HG02970 (cell line): Measurements from ENCODE around the gene SLAMF6.
A peak's percentile ranks its signal among the peaks of the same experiment; 100 is the strongest.

Experiments
- ATAC-seq: cut with Tn5 transposase; IDR thresholded peaks from one replicate; pipeline ENCODE4 v1.9.1; 2021; ENCODE audit warnings: mild to moderate bottlenecking, moderate library complexity, moderate number of reproducible peaks; ENCODE audit not compliant: unreplicated experiment, low FRiP score

SLAMF6 gene

DNA sequence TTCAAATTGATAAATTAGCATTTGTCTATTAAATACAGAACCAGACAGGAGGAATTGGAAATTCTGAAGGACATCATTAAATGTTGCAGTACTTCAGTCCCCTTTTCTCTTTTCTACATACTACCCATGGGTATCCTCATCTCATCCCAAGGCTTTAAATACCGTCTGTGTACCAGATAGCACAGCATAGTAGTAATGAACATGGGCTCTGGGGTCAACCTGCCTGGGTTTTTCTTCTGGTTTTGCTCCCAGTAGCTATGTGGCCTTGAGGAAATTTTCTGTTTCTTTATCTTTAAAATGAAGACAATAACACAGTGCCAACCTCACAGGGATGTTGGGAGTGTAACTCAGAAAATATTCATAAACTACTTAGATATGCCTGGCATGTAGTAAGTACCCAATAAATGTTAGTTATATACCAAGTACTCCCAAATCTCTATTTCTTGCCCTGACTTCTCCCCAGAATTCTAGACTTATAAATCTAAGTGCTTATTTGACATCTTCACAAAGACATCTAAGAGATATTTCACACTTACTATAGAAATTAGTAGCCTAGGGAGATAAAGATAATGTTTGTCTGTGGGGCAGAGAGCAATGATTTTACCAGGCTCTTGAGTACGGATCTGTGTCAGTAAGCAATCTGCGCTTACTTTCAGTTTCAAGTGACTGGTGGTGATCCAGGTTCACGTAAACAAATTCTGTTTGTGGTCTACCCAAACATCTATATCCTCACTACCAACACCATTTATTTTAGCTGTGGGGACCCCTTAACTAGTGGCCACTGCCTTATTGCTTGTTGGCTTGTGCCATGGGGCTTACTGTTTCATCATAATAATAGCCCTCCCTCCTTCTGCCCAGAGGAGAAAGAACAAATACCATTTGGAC, 85.4 kb downstream of the SLAMF6 start:
- ATAC-seq: peak; percentile 58

GRCh38 chr1:160436966-160437365, 86.1 kb downstream of the SLAMF6 start:
- no peak for ATAC-seq
